K562 (cell line): ENCODE results near the gene OR8A1. TPM values are rescaled to one million over a fixed set of nuclear protein-coding genes. Genes with fewer than 3 reads are reported as not detected.

Experiments used
- ATAC-seq: fragments of 200-7000 bp; cut with Tn5 transposase; 3 replicates; pipeline ENCODE4 v1.9.1; 2020; ENCODE audit warnings: moderate library complexity
- BruUV-seq: library from RNA; stranded (reverse); fragments of 400-500 nt; replicated peaks from 2 replicates; lab custom pipeline; 2021; lab: Mats Ljungman, UMichigan
- CTCF ChIA-PET: fragments of 300-600 bp; formaldehyde crosslinking; extraction: SDS; loops from one replicate; lab custom pipeline; 2021; ENCODE audit warnings: low intra/inter-chr PET ratio; lab: Yijun Ruan, JAX
- POLR2A ChIA-PET: fragments of 300-600, 350-650 bp; sonication (Branson Sonifier 250); formaldehyde crosslinking; extraction: SDS; loops from one replicate; lab custom pipeline; 2021; ENCODE audit warnings: antibody characterized with exemption, inconsistent platforms; lab: Yijun Ruan, JAX
- DNase-seq, 4 experiments: peaks; one replicate each; pipeline versions ENCODE4 v3.0.0 to v3.0.0-alpha.2; 2011 to 2018; ENCODE audit warnings: low spot score in 3 of 4, mixed read lengths in 3 of 4; ENCODE audit errors: extremely low read depth in 1 of 4
- FAIRE-seq: peaks from 2 replicates; lab custom pipeline; 2011; peaks lifted over from hg19 to GRCh38; lab: Jason Lieb, UNC
- H2AFZ ChIP-seq: 2 replicates; pipeline ENCODE4 v1.6.0; 2011; ENCODE audit warnings: low read depth, low read length, control low read depth, inconsistent platforms
- H3K27ac ChIP-seq: fragments of 200-600 bp; 3 replicates; pipeline ENCODE4 v1.8.0; 2011; ENCODE audit warnings: low read depth, mild to moderate bottlenecking, control low read depth, inconsistent platforms, low read length, moderate library complexity, mixed read lengths; ENCODE audit errors: extremely low read depth
- H3K27me3 ChIP-seq, 2 experiments: fragments of 300-600 bp in 1 of 2; 2 replicates in 1 of 2; 3 replicates in 1 of 2; pipeline versions ENCODE4 v1.6.0 to v1.8.0; 2011; ENCODE audit warnings: inconsistent platforms in 2 of 2, low read length in 2 of 2, mild to moderate bottlenecking in 1 of 2, mixed read lengths in 1 of 2, moderate library complexity in 1 of 2; ENCODE audit not compliant: control insufficient read depth in 2 of 2, insufficient read depth in 2 of 2
- H3K36me3 ChIP-seq: fragments of 300-600 bp; 3 replicates; pipeline ENCODE4 v1.8.0; 2011; ENCODE audit warnings: mild to moderate bottlenecking, low read length, inconsistent platforms; ENCODE audit not compliant: control insufficient read depth, insufficient read depth
- H3K4me1 ChIP-seq, 2 experiments: fragments of 200-600 bp in 1 of 2; replicated peaks in 1 of 2; 2 replicates in 1 of 2; 3 replicates in 1 of 2; pipeline versions ENCODE4 v1.5.1 to v1.8.0; 2011; ENCODE audit warnings: inconsistent platforms in 2 of 2, low read length in 2 of 2, mild to moderate bottlenecking in 1 of 2, mixed read lengths in 1 of 2, moderate library complexity in 1 of 2; ENCODE audit not compliant: control insufficient read depth in 2 of 2, insufficient read depth in 2 of 2
- H3K4me2 ChIP-seq: 2 replicates; pipeline ENCODE4 v1.6.1; 2011; ENCODE audit warnings: low read length, control low read depth, inconsistent platforms, mixed read lengths; ENCODE audit not compliant: insufficient read depth
- H3K4me3 ChIP-seq: fragments of 200-600 bp; sonication (generic), shearing (Covaris generic); 2 replicates; pipeline ENCODE4 v1.5.1; 2016; ENCODE audit warnings: control low read depth, inconsistent platforms
- H3K79me2 ChIP-seq: fragments of 200-600 bp; 3 replicates; pipeline ENCODE4 v1.8.0; 2011; ENCODE audit warnings: low read length, inconsistent platforms; ENCODE audit not compliant: control insufficient read depth, insufficient read depth
- H3K9ac ChIP-seq, 2 experiments: 2 replicates each; pipeline versions ENCODE4 v1.6.0 to v1.6.1; 2011; ENCODE audit warnings: low read depth in 2 of 2, low read length in 2 of 2, control low read depth in 1 of 2, inconsistent platforms in 1 of 2, mild to moderate bottlenecking in 1 of 2, mixed read lengths in 1 of 2; ENCODE audit not compliant: insufficient read depth in 1 of 2
- H3K9me1 ChIP-seq: one replicate; pipeline ENCODE4 v1.6.0; 2011; ENCODE audit warnings: inconsistent platforms, mild to moderate bottlenecking, low read length, moderate library complexity; ENCODE audit not compliant: control insufficient read depth, insufficient read depth
- H3K9me3 ChIP-seq: replicated peaks from 2 replicates; pipeline ENCODE4 v1.5.1; 2011; ENCODE audit warnings: low read depth, low read length, inconsistent platforms; ENCODE audit not compliant: control insufficient read depth, insufficient read depth
- H4K20me1 ChIP-seq: replicated peaks from 2 replicates; pipeline ENCODE4 v1.6.1; 2011; ENCODE audit warnings: low read length, inconsistent platforms, mixed read lengths; ENCODE audit not compliant: control insufficient read depth, insufficient read depth
- BHLHE40 ChIP-seq: IDR thresholded peaks from 2 replicates; pipeline ENCODE4 v1.6.1; 2011; ENCODE audit warnings: low read length, improper control_type of control experiment
- CBFA2T3 ChIP-seq: fragments of 450-650 bp; IDR thresholded peaks from 2 replicates; pipeline ENCODE4 v1.6.1; 2017
- CC2D1A ChIP-seq: fragments of 450-650 bp; IDR thresholded peaks from 2 replicates; pipeline ENCODE4 v1.6.1; 2017; ENCODE audit warnings: mild to moderate bottlenecking
- CEBPG ChIP-seq, 3 experiments: fragments of 200-800 bp in 1 of 3; sonication (Bioruptor generic) in 1 of 3; sonication (generic) in 1 of 3; formaldehyde crosslinking in 1 of 3; IDR thresholded peaks in 2 of 3; conservative IDR thresholded peaks in 1 of 3; 2 replicates each; pipeline versions ENCODE4 v1.6.1 to v1.8.0; 2016 to 2022; ENCODE audit warnings: missing compliant biosample characterization in 2 of 3, missing genetic modification characterization in 2 of 3, mild to moderate bottlenecking in 1 of 3, missing genetic modification reagents in 1 of 3
- DIDO1 ChIP-seq: fragments of 450-650 bp; IDR thresholded peaks from 2 replicates; pipeline ENCODE4 v1.6.1; 2016; ENCODE audit warnings: low read depth, missing biosample characterization, missing genetic modification characterization
- HMG20A ChIP-seq: fragments of 450-650 bp; formaldehyde crosslinking; conservative IDR thresholded peaks from 2 replicates; pipeline ENCODE4 v1.4.0; 2020; ENCODE audit warnings: mild to moderate bottlenecking, mixed read lengths
- NFE2 ChIP-seq: IDR thresholded peaks from 2 replicates; pipeline ENCODE4 v1.6.1; 2014; ENCODE audit warnings: antibody characterized with exemption, low read depth
- RCOR1 ChIP-seq, 2 experiments: IDR thresholded peaks; 2 replicates each; pipeline ENCODE4 v1.6.1; 2012; ENCODE audit warnings: low read depth in 2 of 2, low read length in 2 of 2, borderline replicate concordance in 1 of 2, improper control_type of control experiment in 1 of 2
- RFX5 ChIP-seq: IDR thresholded peaks from 2 replicates; pipeline ENCODE4 v1.6.1; 2011; ENCODE audit warnings: low read depth, mild to moderate bottlenecking, improper control_type of control experiment, low read length
- SMARCE1 ChIP-seq: fragments of 450-650 bp; IDR thresholded peaks from 2 replicates; pipeline ENCODE4 v1.7.1; 2016; ENCODE audit warnings: mild to moderate bottlenecking
- SREBF1 ChIP-seq: fragments of 150-350 bp; IDR thresholded peaks from 2 replicates; pipeline ENCODE4 v1.6.1; 2014; ENCODE audit warnings: antibody characterized with exemption, low read depth, low read length, borderline replicate concordance
- TAF9B ChIP-seq: fragments of 450-650 bp; IDR thresholded peaks from 2 replicates; pipeline ENCODE4 v1.6.1; 2018; ENCODE audit warnings: mild to moderate bottlenecking; ENCODE audit not compliant: partially characterized antibody
- ZNF140 ChIP-seq: fragments of 250-450 bp; sonication (Bioruptor Pico); IDR thresholded peaks from 2 replicates; pipeline ENCODE4 v1.8.0; 2021; ENCODE audit warnings: moderate library complexity, mild to moderate bottlenecking, inconsistent platforms
- ZNF274 ChIP-seq: IDR thresholded peaks from 2 replicates; pipeline ENCODE4 v1.6.1; 2011; ENCODE audit warnings: low read depth, mild to moderate bottlenecking, low read length, moderate library complexity, borderline replicate concordance
- ZNF518B ChIP-seq: fragments of 250-450 bp; sonication (Bioruptor Pico); IDR thresholded peaks from 2 replicates; pipeline ENCODE4 v1.5.0; 2021; ENCODE audit warnings: mild to moderate bottlenecking, moderate library complexity
- ZNF766 ChIP-seq: fragments of 200-800 bp; sonication (Bioruptor generic); conservative IDR thresholded peaks from 2 replicates; pipeline ENCODE4 v1.6.1; 2016; ENCODE audit warnings: missing genetic modification characterization, missing compliant biosample characterization
- WGBS: fragments of 100-300 bp; shearing (Covaris generic); methylation state at CpG from one replicate; pipeline ENCODE4 v1.1.6; 2016; ENCODE audit warnings: low coverage, mixed read lengths; ENCODE audit not compliant: insufficient coverage; ENCODE audit errors: missing lambda C conversion rate; 5-methylcytosine and 5-hydroxymethylcytosine counted together
- in situ Hi-C: fragments of 300-500 bp; cut with MboI; formaldehyde crosslinking; loops from 4 replicates; pipeline ENCODE4 v1.15.0; 2018; ENCODE audit warnings: inconsistent platforms, mixed read lengths
- intact Hi-C: fragments of 100-400 bp; cut with micrococcal nuclease; formaldehyde crosslinking; loops from 2 replicates; pipeline ENCODE4 v1.14.2; 2022
- polyA plus RNA-seq, 8 experiments: library from polyadenylated mRNA; depleted of rRNA in 4 of 8; stranded (reverse) in 5 of 8; unstranded in 3 of 8; fragments of >200 nt; fragmentation: Nextera tagmentation in 2 of 8; fragmentation: Illumina TruSeq in 1 of 8; extraction: Ambion mirVana in 2 of 8; extraction: Trizol in 1 of 8; gene quantifications; 2 replicates each; pipeline versions ENCODE4 v1.2.1 to v1.2.3, GENCODE V29; 2011 to 2014; ENCODE audit warnings: inconsistent platforms in 1 of 8, missing spikeins in 1 of 8
- total RNA-seq, 7 experiments: library from RNA; depleted of rRNA in 6 of 7; stranded (reverse); fragments of >200 nt in 6 of 7; fragmentation: Illumina TruSeq in 2 of 7; extraction: Trizol in 2 of 7; gene quantifications; 2 replicates each; pipeline versions ENCODE4 v1.2.1 to v1.2.3, GENCODE V29; 2011 to 2021; ENCODE audit warnings: low replicate concordance in 1 of 7
- TF ChIP-seq, protein P1 (sequence below): fragments of 450-650 bp; IDR thresholded peaks from 2 replicates; pipeline ENCODE4 v1.7.1; 2018; ENCODE audit warnings: mild to moderate bottlenecking, low read depth; ENCODE audit not compliant: partially characterized antibody

The OR8A1 gene
- total and polyA plus RNA-seq, 9 of the 15 experiments (the other 6 are each of a cell fraction or from before 2014, with no cell fraction given): 0.27 to 2.7 (median 1.4) TPM

DNA sequence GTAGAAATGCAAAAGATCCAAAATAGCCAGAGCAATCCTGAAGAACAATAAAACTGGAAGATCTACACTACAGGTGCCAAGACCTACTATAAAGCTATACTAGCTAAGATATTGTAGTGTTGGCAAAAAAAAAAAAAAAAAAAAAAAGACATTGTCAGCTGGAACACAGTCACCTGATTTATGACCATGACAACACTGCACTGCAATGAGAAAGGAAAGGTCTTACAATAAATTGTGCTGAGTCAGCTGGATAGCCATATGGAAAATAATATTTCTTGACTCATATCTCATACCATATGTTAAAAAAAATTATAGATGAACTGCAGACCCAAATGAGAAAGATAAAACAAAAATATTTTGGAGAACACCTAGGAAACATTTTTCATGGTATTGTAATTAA lies 38.4 kb downstream of the OR8A1 start (continued):
- TF ChIP-seq, protein P1, sequence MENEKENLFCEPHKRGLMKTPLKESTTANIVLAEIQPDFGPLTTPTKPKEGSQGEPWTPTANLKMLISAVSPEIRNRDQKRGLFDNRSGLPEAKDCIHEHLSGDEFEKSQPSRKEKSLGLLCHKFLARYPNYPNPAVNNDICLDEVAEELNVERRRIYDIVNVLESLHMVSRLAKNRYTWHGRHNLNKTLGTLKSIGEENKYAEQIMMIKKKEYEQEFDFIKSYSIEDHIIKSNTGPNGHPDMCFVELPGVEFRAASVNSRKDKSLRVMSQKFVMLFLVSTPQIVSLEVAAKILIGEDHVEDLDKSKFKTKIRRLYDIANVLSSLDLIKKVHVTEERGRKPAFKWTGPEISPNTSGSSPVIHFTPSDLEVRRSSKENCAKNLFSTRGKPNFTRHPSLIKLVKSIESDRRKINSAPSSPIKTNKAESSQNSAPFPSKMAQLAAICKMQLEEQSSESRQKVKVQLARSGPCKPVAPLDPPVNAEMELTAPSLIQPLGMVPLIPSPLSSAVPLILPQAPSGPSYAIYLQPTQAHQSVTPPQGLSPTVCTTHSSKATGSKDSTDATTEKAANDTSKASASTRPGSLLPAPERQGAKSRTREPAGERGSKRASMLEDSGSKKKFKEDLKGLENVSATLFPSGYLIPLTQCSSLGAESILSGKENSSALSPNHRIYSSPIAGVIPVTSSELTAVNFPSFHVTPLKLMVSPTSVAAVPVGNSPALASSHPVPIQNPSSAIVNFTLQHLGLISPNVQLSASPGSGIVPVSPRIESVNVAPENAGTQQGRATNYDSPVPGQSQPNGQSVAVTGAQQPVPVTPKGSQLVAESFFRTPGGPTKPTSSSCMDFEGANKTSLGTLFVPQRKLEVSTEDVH: no peak
- TF ChIP-seq SMARCE1 (peak; percentile 65), TAF9B (peak; percentile 75), RCOR1 (IDR thresholded peaks at IDR 0.05; ENCODE audit: borderline replicate concordance in 1 of 2, low read depth in 2 of 2, low read length in 2 of 2) (peak in 1 of 2 experiments; percentile 47; a peak in 1 of 4 replicates), CBFA2T3 (peak; percentile 56), ZNF766 (peak; percentile 13; the same call in 1 of the 2 replicates), CEBPG (CRISPR knock-in tag; IDR thresholded peaks at IDR 0.05) (no peak), CEBPG (tag; conservative IDR thresholded peaks at IDR 0.05 in 1 of 2, IDR thresholded peaks at IDR 0.05 in 1 of 2) (peak in 1 of 2 experiments; percentile 46; a peak in 1 of 4 replicates)

DNA sequence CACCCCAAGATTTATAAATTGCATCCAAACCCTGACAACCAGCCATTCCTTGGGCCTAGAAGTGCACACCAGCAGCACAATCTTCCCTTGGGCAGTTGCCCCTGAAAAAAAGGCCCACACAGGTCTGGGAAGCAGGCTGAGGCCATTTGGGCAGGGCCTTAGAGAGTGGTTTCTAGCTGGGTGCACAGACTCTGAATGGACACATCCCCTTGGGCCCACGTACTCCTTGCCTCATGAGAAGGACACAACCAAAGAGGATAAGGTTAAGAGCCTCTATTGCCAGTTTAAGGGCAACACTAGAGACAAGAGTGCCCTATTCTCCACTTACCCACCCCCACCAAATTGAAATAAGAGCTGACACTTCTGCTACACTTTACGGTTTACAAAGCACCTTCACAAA lies 40.5 kb downstream of the OR8A1 start:
- Histone ChIP-seq H3K9me1 (no peaks in the 10 kb centered on the region), H3K4me2 (no peak overlapping the region), H3K36me3 (no peaks in the 10 kb centered on the region), H2AFZ (no peak overlapping the region), H3K9ac (no peak overlapping the region), H3K27ac (no peak overlapping the region), H3K9me3 (no peaks in the 10 kb centered on the region), H3K27me3 (peaks cover 3 to 11% of the 10 kb centered on the region in 2 experiments; a peak in 2 of 5 replicates), H3K4me1 (no peaks in the 10 kb centered on the region; a peak in 2 of 5 replicates), H3K79me2 (no peaks in the 10 kb centered on the region), H4K20me1 (no peaks in the 10 kb centered on the region), H3K4me3 (no peak overlapping the region)
- CTCF ChIA-PET: no interaction called here
- WGBS: 18% methylated on average over 2 of the region's 2 CpGs
- POLR2A ChIA-PET: interaction anchor here (0.6 to 0.7 kb wide), 2 partner anchors 57 to 1363 kb away, joined by 3 to 4 read pairs; no protein-coding TSS in a partner anchor
- intact Hi-C loops: no loop called here
- no peak for FAIRE-seq
- no peak for ATAC-seq
- in situ Hi-C loops: no loop called here
- DNase-seq: no peak
- no TSS peak for BruUV-seq
- TF ChIP-seq ZNF140 (CRISPR knock-in tag): no peak
- no peak for TF ChIP-seq SREBF1
- TF ChIP-seq RFX5: no peak
- no peak for TF ChIP-seq ZNF518B (CRISPR knock-in tag)
- no peak for TF ChIP-seq BHLHE40
- TF ChIP-seq CC2D1A: no peak
- no peak for TF ChIP-seq HMG20A
- TF ChIP-seq ZNF274: no peak
- no peak for TF ChIP-seq NFE2
- TF ChIP-seq DIDO1 (tag): no peak
